Left kidney (tissue), 2 donors: ENCODE data around the gene IRX1. TPM values are rescaled to one million over a fixed set of nuclear protein-coding genes. Genes with fewer than 3 reads are reported as not detected.

Source experiments
- DNase-seq: peaks from one replicate; pipeline ENCODE4 v3.0.0-alpha.2; 2013
- polyA plus RNA-seq: library from polyadenylated mRNA; unstranded; fragments of 120-200 nt; gene quantifications from one replicate; pipeline ENCODE4 v1.2.1, GENCODE V29; 2013; ENCODE audit not compliant: insufficient read length

The IRX1 gene
- polyA plus RNA-seq, 1 donor, result 23.9 TPM

GRCh38 chr5:3599226-3600105, 3.8 kb downstream of the IRX1 start:
- no peak for DNase-seq

- no peak for DNase-seq
Measured at GRCh38 chr5:3600106-3601060, 4.8 kb downstream of the IRX1 start.

GRCh38 chr5:3601061-3601710, 5.6 kb downstream of the IRX1 start:
- no peak for DNase-seq

- DNase-seq, result no peak
Measured at GRCh38 chr5:3601911-3602782, 6.5 kb downstream of the IRX1 start.

GRCh38 chr5:3602785-3603502, 7.3 kb downstream of the IRX1 start:
- no peak for DNase-seq

- DNase-seq, result no peak
Measured at GRCh38 chr5:3604501-3604900, 8.9 kb downstream of the IRX1 start.

- no peak for DNase-seq
Measured at GRCh38 chr5:3605298-3606010, 9.8 kb downstream of the IRX1 start.

GRCh38 chr5:3606121-3606831, 10.6 kb downstream of the IRX1 start:
- DNase-seq, result no peak

GRCh38 chr5:3607541-3608181, 12.0 kb downstream of the IRX1 start:
- DNase-seq, result no peak

- no peak for DNase-seq
Measured at GRCh38 chr5:3609120-3609681, 13.6 kb downstream of the IRX1 start.

GRCh38 chr5:3612591-3613042, 17.0 kb downstream of the IRX1 start:
- no peak for DNase-seq

- no peak for DNase-seq
Measured at GRCh38 chr5:3613726-3614125, 18.1 kb downstream of the IRX1 start.

- no peak for DNase-seq
Measured at GRCh38 chr5:3615217-3615616, 19.6 kb downstream of the IRX1 start.

- DNase-seq, result no peak
Measured at GRCh38 chr5:3615829-3616228, 20.2 kb downstream of the IRX1 start.

GRCh38 chr5:3619579-3619978, 23.9 kb downstream of the IRX1 start:
- DNase-seq, result no peak

- no peak for DNase-seq
Measured at GRCh38 chr5:3622961-3623360, 27.3 kb downstream of the IRX1 start.

GRCh38 chr5:3625626-3626025, 30.0 kb downstream of the IRX1 start:
- no peak for DNase-seq

- DNase-seq, result no peak
Measured at GRCh38 chr5:3634061-3634460, 38.4 kb downstream of the IRX1 start.
